ENCODE data around the gene PDZRN4.

DNA sequence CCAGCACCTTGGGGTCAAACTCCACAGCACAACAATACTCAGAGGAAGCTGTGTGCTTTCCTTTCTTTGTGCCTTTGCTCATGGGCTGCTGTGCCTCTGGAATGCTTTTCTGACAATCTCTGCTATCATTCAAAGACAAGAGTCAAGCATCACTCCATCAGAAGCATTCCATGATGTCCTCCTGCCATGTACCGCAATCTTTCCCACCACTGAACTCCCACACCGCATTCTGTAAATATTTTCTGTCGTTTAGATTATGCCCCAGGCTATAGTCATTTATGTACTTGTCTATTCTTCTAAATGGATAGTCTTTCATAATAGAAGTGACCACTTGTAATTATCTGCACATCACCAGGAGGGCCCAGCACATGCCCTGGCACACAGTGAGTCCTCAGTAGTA is 327.8 kb downstream of the PDZRN4 start:
- TF ChIP-seq POLR2AphosphoS5 (IDR thresholded peaks at IDR 0.05) (no peak), EP300 (IDR thresholded peaks at IDR 0.05; ENCODE audit: low read depth) (no peak), POLR2A (IDR thresholded peaks at IDR 0.05) (no peak)
- TF ChIP-seq, protein P1, sequence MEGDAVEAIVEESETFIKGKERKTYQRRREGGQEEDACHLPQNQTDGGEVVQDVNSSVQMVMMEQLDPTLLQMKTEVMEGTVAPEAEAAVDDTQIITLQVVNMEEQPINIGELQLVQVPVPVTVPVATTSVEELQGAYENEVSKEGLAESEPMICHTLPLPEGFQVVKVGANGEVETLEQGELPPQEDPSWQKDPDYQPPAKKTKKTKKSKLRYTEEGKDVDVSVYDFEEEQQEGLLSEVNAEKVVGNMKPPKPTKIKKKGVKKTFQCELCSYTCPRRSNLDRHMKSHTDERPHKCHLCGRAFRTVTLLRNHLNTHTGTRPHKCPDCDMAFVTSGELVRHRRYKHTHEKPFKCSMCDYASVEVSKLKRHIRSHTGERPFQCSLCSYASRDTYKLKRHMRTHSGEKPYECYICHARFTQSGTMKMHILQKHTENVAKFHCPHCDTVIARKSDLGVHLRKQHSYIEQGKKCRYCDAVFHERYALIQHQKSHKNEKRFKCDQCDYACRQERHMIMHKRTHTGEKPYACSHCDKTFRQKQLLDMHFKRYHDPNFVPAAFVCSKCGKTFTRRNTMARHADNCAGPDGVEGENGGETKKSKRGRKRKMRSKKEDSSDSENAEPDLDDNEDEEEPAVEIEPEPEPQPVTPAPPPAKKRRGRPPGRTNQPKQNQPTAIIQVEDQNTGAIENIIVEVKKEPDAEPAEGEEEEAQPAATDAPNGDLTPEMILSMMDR (IDR thresholded peaks at IDR 0.05), result no peak
